PC-3 (cell line): ENCODE results near the gene OPRD1. TPM values are rescaled to one million over a fixed set of nuclear protein-coding genes. Genes with fewer than 3 reads are reported as not detected.
A peak's percentile ranks its signal among the peaks of the same experiment; 100 is the strongest.

Experiments used
- ATAC-seq: fragments of 200-7000 bp; cut with Tn5 transposase; 2 replicates; pipeline ENCODE4 v1.9.1; 2020; ENCODE audit warnings: mild to moderate bottlenecking, moderate library complexity
- Bru-seq: library from RNA; stranded (reverse); fragments of 400-500 nt; gene quantifications from one replicate; lab custom pipeline; 2021; lab: Mats Ljungman, UMichigan
- BruChase-seq, 2 experiments: library from RNA; stranded (reverse); fragments of 400-500 nt; gene quantifications; one replicate each; lab custom pipeline; 2021; lab: Mats Ljungman, UMichigan
- BruUV-seq: library from RNA; stranded (reverse); fragments of 400-500 nt; replicated peaks from 2 replicates; lab custom pipeline; 2021; lab: Mats Ljungman, UMichigan
- CTCF ChIA-PET: fragments of 300-600 bp; sonication (Branson Sonifier 250); formaldehyde crosslinking; loops from one replicate; lab custom pipeline; 2022; ENCODE audit warnings: antibody characterized with exemption; lab: Charles Lee
- POLR2A ChIA-PET: fragments of 300-600 bp; sonication (Branson Sonifier 250); formaldehyde crosslinking; loops from one replicate; lab custom pipeline; 2022; ENCODE audit warnings: antibody characterized with exemption; ENCODE audit not compliant: unreplicated experiment; lab: Charles Lee
- DNase-seq: peaks from one replicate; pipeline ENCODE4 v3.0.0-alpha.2; 2015
- H2AFZ ChIP-seq: fragments of 300-600 bp; sonication (generic); 2 replicates; pipeline ENCODE4 v1.6.0; 2016; ENCODE audit warnings: antibody characterized with exemption, low read length
- H3F3A ChIP-seq: fragments of 300-600 bp; sonication (generic); one replicate; pipeline ENCODE4 v1.6.0; 2017; ENCODE audit warnings: antibody characterized with exemption, low read length, control low read depth, mild to moderate bottlenecking; ENCODE audit not compliant: unreplicated experiment
- H3K27ac ChIP-seq: fragments of 300-600 bp; sonication (generic); 2 replicates; pipeline ENCODE4 v1.5.1; 2016; ENCODE audit warnings: mild to moderate bottlenecking, low read length
- H3K27me3 ChIP-seq: fragments of 300-600 bp; sonication (generic); 2 replicates; pipeline ENCODE4 v1.6.1; 2016; ENCODE audit warnings: low read length, mixed read lengths
- H3K36me3 ChIP-seq: fragments of 300-600 bp; sonication (generic); 2 replicates; pipeline ENCODE4 v1.6.1; 2016; ENCODE audit warnings: low read depth, mixed run types, low read length, mixed read lengths
- H3K4me1 ChIP-seq: fragments of 300-600 bp; sonication (generic); 2 replicates; pipeline ENCODE4 v1.5.1; 2016; ENCODE audit warnings: low read length; ENCODE audit not compliant: insufficient read depth
- H3K4me2 ChIP-seq: fragments of 300-600 bp; sonication (generic); 2 replicates; pipeline ENCODE4 v1.6.0; 2016; ENCODE audit warnings: low read length
- H3K4me3 ChIP-seq: fragments of 300-600 bp; sonication (generic); 2 replicates; pipeline ENCODE4 v1.5.1; 2016; ENCODE audit warnings: mild to moderate bottlenecking, low read length, mixed read lengths
- H3K79me2 ChIP-seq: fragments of 300-600 bp; sonication (generic); 2 replicates; pipeline ENCODE4 v1.6.1; 2017; ENCODE audit warnings: low read length, mixed read lengths
- H3K9ac ChIP-seq: fragments of 300-600 bp; sonication (generic); 2 replicates; pipeline ENCODE4 v1.6.0; 2016; ENCODE audit warnings: mild to moderate bottlenecking, low read length
- H3K9me2 ChIP-seq: fragments of 300-600 bp; sonication (generic); replicated peaks from 2 replicates; pipeline ENCODE4 v1.6.1; 2016; ENCODE audit warnings: mixed run types, low read length, mixed read lengths
- H3K9me3 ChIP-seq: fragments of 300-600 bp; sonication (generic); 2 replicates; pipeline ENCODE4 v1.6.1; 2016; ENCODE audit warnings: low read length, mixed read lengths
- H4K20me1 ChIP-seq: fragments of 300-600 bp; sonication (generic); 2 replicates; pipeline ENCODE4 v1.6.1; 2016; ENCODE audit warnings: low read length, mixed read lengths
- EZH2 ChIP-seq: fragments of 300-600 bp; sonication (generic); IDR thresholded peaks from one replicate; pipeline ENCODE4 v1.6.1; 2017; ENCODE audit warnings: antibody characterized with exemption, mild to moderate bottlenecking, low read length; ENCODE audit not compliant: unreplicated experiment
- EZH2phosphoT487 ChIP-seq: fragments of 300-600 bp; sonication (generic); IDR thresholded peaks from 2 replicates; pipeline ENCODE4 v1.6.1; 2018; ENCODE audit warnings: mild to moderate bottlenecking, antibody characterized with exemption, low read length, borderline replicate concordance
- intact Hi-C: fragments of 100-400 bp; cut with micrococcal nuclease; formaldehyde crosslinking; loops from 2 replicates; pipeline ENCODE4 v1.9.0; 2023
- long read RNA-seq: library from polyadenylated mRNA; unstranded; transcript quantifications from one replicate; pipeline ENCODE4 v2.0.0, GENCODE V29; 2021; ENCODE audit not compliant: unreplicated experiment
- total RNA-seq: library from RNA; depleted of rRNA; stranded (reverse); fragments of >200 nt; gene quantifications from 2 replicates; pipeline ENCODE4 v1.2.3, GENCODE V29; 2014; rRNA removed
- TF ChIP-seq, protein P1 (sequence below): fragments of 300-600 bp; sonication (generic); conservative IDR thresholded peaks from 2 replicates; pipeline ENCODE4 v1.5.1; 2017; ENCODE audit warnings: antibody characterized with exemption, low read depth, mild to moderate bottlenecking, low read length

Gene OPRD1
- total RNA-seq (not detected in 2 replicates), Bru-seq, nascent RNA (percentile 3 among the genes with signal in this experiment), BruChase-seq, experiment 1, labeled RNA remaining after a 6-hour chase (percentile 16 among the genes with signal in this experiment), BruChase-seq, experiment 2, labeled RNA remaining after a 2-hour chase (percentile 14 among the genes with signal in this experiment)
- long read RNA-seq = 0 reads

DNA sequence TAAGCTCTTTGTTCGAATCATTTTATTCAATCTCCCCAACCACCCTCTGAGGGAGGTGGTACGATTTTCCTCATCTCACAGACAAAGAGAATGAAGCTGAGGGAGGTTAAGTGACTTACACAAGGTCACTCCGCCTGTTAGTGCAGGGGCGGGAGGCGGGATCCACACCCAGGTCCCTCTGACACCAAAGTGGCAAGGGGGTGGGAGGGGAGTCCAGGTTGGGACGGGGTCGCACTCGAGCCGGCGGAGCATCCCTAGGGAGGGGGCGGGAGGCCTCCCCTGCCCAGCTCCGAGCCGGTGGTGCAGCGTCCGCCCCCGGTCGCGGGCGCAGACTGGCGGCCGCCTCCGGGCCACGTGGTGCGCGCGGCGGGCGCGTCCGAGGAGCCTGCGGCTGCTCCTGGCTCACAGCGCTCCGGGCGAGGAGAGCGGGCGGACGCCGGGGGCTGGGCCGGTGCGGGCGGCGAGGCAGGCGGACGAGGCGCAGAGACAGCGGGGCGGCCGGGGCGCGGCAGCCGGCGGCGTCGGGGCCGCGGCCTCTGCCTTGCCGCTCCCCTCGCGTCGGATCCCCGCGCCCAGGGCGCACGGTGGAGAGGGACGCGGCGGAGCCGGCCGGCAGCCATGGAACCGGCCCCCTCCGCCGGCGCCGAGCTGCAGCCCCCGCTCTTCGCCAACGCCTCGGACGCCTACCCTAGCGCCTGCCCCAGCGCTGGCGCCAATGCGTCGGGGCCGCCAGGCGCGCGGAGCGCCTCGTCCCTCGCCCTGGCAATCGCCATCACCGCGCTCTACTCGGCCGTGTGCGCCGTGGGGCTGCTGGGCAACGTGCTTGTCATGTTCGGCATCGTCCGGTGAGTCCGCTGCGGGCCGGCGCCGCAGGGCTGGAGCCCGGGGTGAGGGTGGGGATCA is at the start of gene OPRD1:
OPRD1 (plus strand) TSS at position 405 of the 903 bp plus-strand sequence; CDS start at position 619, 214 bp downstream.
- no TSS peak for BruUV-seq
- H3K9me2 ChIP-seq = no peaks in the 10 kb centered on the region
- no peaks in the 10 kb centered on the region for H3K9me3 ChIP-seq
- ATAC-seq (no peak), DNase-seq (no peak)
- H3K27ac ChIP-seq = no peak within 1 kb of the TSS
- no peaks in the 10 kb centered on the region for H3K79me2 ChIP-seq
- no peak within 1 kb of the TSS for H2AFZ ChIP-seq
- no peak within 1 kb of the TSS for H3K4me3 ChIP-seq
- ChIA-PET POLR2A (no interaction called here), CTCF (no interaction called here)
- peaks cover 49% of the 10 kb centered on the region for H3K27me3 ChIP-seq
- H3K36me3 ChIP-seq = no peaks in the 10 kb centered on the region
- TF ChIP-seq EZH2 (no peak), EZH2phosphoT487 (no peak)
- TF ChIP-seq, protein P1, sequence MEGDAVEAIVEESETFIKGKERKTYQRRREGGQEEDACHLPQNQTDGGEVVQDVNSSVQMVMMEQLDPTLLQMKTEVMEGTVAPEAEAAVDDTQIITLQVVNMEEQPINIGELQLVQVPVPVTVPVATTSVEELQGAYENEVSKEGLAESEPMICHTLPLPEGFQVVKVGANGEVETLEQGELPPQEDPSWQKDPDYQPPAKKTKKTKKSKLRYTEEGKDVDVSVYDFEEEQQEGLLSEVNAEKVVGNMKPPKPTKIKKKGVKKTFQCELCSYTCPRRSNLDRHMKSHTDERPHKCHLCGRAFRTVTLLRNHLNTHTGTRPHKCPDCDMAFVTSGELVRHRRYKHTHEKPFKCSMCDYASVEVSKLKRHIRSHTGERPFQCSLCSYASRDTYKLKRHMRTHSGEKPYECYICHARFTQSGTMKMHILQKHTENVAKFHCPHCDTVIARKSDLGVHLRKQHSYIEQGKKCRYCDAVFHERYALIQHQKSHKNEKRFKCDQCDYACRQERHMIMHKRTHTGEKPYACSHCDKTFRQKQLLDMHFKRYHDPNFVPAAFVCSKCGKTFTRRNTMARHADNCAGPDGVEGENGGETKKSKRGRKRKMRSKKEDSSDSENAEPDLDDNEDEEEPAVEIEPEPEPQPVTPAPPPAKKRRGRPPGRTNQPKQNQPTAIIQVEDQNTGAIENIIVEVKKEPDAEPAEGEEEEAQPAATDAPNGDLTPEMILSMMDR = no peak
- H3K9ac ChIP-seq = no peak within 1 kb of the TSS
- no peaks in the 10 kb centered on the region for H3F3A ChIP-seq
- no peaks in the 10 kb centered on the region for H3K4me1 ChIP-seq
- no peaks in the 10 kb centered on the region for H4K20me1 ChIP-seq
- 0 out of 2 replicates have a peak within 1 kb of the TSS, but pooled peaks have one; percentile 16 for H3K4me2 ChIP-seq
- intact Hi-C loops = no loop called here

DNA sequence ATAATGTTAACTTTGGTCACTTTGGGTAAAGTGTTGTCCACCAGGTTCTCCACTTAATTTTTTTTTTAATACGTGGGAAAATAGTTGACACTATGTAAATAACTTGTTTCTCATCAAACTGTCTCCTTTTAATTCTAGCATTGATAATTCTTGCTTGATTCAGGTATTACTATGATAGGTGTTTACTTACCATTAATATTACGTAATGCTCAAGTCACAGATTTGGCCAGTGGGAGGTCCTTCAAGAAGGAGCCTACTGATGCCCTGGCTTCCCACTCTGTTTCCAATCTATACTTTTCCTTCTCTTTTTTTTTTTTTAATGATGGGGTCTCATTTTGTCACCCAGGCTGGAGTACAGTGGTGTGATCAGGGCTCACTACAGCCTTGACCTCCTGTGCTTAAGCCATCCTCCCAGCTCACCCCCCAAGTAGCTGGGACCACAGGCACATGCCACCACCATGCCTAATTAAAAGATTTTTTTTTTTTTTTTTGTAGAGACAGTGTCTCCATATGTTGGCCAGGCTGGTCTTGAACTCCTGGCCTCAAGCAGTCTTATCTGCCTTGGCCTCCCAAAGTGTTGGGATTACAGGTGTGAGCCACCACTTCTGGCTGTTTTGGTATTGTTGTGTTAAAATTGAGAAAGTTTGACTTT is 45.3 kb upstream of the OPRD1 start:
- H2AFZ ChIP-seq = no peak overlapping the region
- no peak overlapping the region for H3K4me3 ChIP-seq
- H3K4me2 ChIP-seq = no peak overlapping the region
- intact Hi-C loops = no loop called here
- H4K20me1 ChIP-seq = peaks cover 48% of the 10 kb centered on the region
- H3F3A ChIP-seq = no peaks in the 10 kb centered on the region
- no peaks in the 10 kb centered on the region for H3K9me3 ChIP-seq
- H3K36me3 ChIP-seq = peaks cover 38% of the 10 kb centered on the region
- POLR2A ChIA-PET = no interaction called here
- H3K9me2 ChIP-seq = no peaks in the 10 kb centered on the region
- no peak overlapping the region for H3K9ac ChIP-seq
- CTCF ChIA-PET = no interaction called here
- peaks cover 71% of the 10 kb centered on the region for H3K79me2 ChIP-seq
- ATAC-seq = no peak
- TF ChIP-seq, protein P1 = no peak
- TF ChIP-seq EZH2 (no peak), EZH2phosphoT487 (no peak)
- H3K27ac ChIP-seq = no peak overlapping the region
- H3K27me3 ChIP-seq = no peaks in the 10 kb centered on the region
- no peaks in the 10 kb centered on the region for H3K4me1 ChIP-seq
- no TSS peak for BruUV-seq
- no peak for DNase-seq
